ENCODE data around the gene HEXIM2. TPM values are rescaled to one million over a fixed set of nuclear protein-coding genes. Genes with fewer than 3 reads are reported as not detected.

Gene HEXIM2
- total and polyA plus RNA-seq, 3 experiments from 2014 or later: 4.0 to 9.3 (median 7.7) TPM

- H3K4me3 Mint-ChIP-seq: no peak overlapping the region
- no peak overlapping the region for H3K4me3 ChIP-seq (ENCODE audit: low read length)
- H3K9me3 Mint-ChIP-seq: no peaks in the 10 kb centered on the region
- H3K27me3 ChIP-seq (ENCODE audit: insufficient read depth, low read length, poor library complexity, severe bottlenecking): no peaks in the 10 kb centered on the region
- ChIA-PET POLR2A (interaction anchor here (0.6 kb wide), 1 partner anchor 17 kb away, joined by 3 read pairs; the partner anchor contains the start of gene HEXIM1), CTCF (interaction anchor here (1.3 to 9.3 kb wide), 3 partner anchors 16 to 33 kb away, joined by 4 to 96 read pairs (median 6); partner anchors contain the start of genes ACBD4 and HEXIM1)
- H3K27me3 Mint-ChIP-seq: peaks cover 0 to 2% of the 10 kb centered on the region in 2 donors
- H3K36me3 Mint-ChIP-seq: peaks cover 0 to 10% (median 0%) of the 10 kb centered on the region in 3 donors
- no peaks in the 10 kb centered on the region for H3K9me3 ChIP-seq (ENCODE audit: low read length)
- no peaks in the 10 kb centered on the region for H3K36me3 ChIP-seq (ENCODE audit: insufficient read depth, low read length)
- DNase-seq: no peak
- H3K27ac ChIP-seq (ENCODE audit: low read depth, low read length): no peak overlapping the region
- H3K4me1 Mint-ChIP-seq: peaks cover 12 to 22% (median 20%) of the 10 kb centered on the region in 3 donors
- H3K27ac Mint-ChIP-seq: no peak overlapping the region
- peaks cover 11% of the 10 kb centered on the region for H3K4me1 ChIP-seq (ENCODE audit: insufficient read depth, low read length)
Observed at GRCh38 chr17:45164734-45165269, 3.1 kb downstream of the HEXIM2 start.

- Histone ChIP-seq H3K27ac (ENCODE audit: low read depth, low read length) (no peak overlapping the region), H3K36me3 (ENCODE audit: insufficient read depth, low read length) (no peaks in the 10 kb centered on the region), H3K4me1 (ENCODE audit: insufficient read depth, low read length) (peaks cover 23% of the 10 kb centered on the region), H3K27me3 (ENCODE audit: insufficient read depth, low read length, poor library complexity, severe bottlenecking) (no peaks in the 10 kb centered on the region), H3K9me3 (ENCODE audit: low read length) (no peaks in the 10 kb centered on the region), H3K4me3 (ENCODE audit: low read length) (no peak overlapping the region)
- DNase-seq: no peak
- Mint-ChIP-seq H3K36me3 (no peaks in the 10 kb centered on the region), H3K9me3 (no peaks in the 10 kb centered on the region), H3K27me3 (no peaks in the 10 kb centered on the region), H3K27ac (no peak overlapping the region), H3K4me1 (peaks cover 9 to 27% (median 13%) of the 10 kb centered on the region in 3 donors), H3K4me3 (no peak overlapping the region)
- ChIA-PET POLR2A (no interaction called here), CTCF (interaction anchor here (2.9 to 5.1 kb wide), 2 partner anchors 17 to 33 kb away, joined by 9 to 41 read pairs; partner anchors contain the start of gene ACBD4)
Observed at GRCh38 chr17:45168991-45169752, 7.5 kb downstream of the HEXIM2 start.

GRCh38 chr17:45170280-45170930 lies 8.7 kb downstream of the HEXIM2 start:
- Histone ChIP-seq H3K27me3 (ENCODE audit: insufficient read depth, low read length, poor library complexity, severe bottlenecking) (no peaks in the 10 kb centered on the region), H3K9me3 (ENCODE audit: low read length) (no peaks in the 10 kb centered on the region), H3K27ac (ENCODE audit: low read depth, low read length) (no peak overlapping the region), H3K36me3 (ENCODE audit: insufficient read depth, low read length) (no peaks in the 10 kb centered on the region), H3K4me3 (ENCODE audit: low read length) (no peak overlapping the region), H3K4me1 (ENCODE audit: insufficient read depth, low read length) (peaks cover 23% of the 10 kb centered on the region)
- H3K27ac Mint-ChIP-seq: peak overlapping the region in 2 of 8 donors; percentile 50 to 64
- no peak for DNase-seq
- ChIA-PET CTCF (interaction anchor here (3.2 to 5.1 kb wide), 2 partner anchors 27 to 35 kb away, joined by 17 to 41 read pairs; partner anchors contain the start of gene ACBD4), POLR2A (no interaction called here)
- H3K36me3 Mint-ChIP-seq: no peaks in the 10 kb centered on the region
- H3K4me1 Mint-ChIP-seq: peaks cover 9 to 23% (median 9%) of the 10 kb centered on the region in 3 donors
- H3K9me3 Mint-ChIP-seq: no peaks in the 10 kb centered on the region
- H3K27me3 Mint-ChIP-seq: no peaks in the 10 kb centered on the region
- peak overlapping the region in 1 of 7 donors; percentile 11 for H3K4me3 Mint-ChIP-seq

GRCh38 chr17:45170931-45171337 lies 9.3 kb downstream of the HEXIM2 start:
- DNase-seq: no peak
- Histone ChIP-seq H3K36me3 (ENCODE audit: insufficient read depth, low read length) (no peaks in the 10 kb centered on the region), H3K4me1 (ENCODE audit: insufficient read depth, low read length) (peaks cover 23% of the 10 kb centered on the region), H3K4me3 (ENCODE audit: low read length) (no peak overlapping the region), H3K9me3 (ENCODE audit: low read length) (no peaks in the 10 kb centered on the region), H3K27me3 (ENCODE audit: insufficient read depth, low read length, poor library complexity, severe bottlenecking) (no peaks in the 10 kb centered on the region), H3K27ac (ENCODE audit: low read depth, low read length) (no peak overlapping the region)
- ChIA-PET CTCF (interaction anchor here (1.5 to 5.1 kb wide), 3 partner anchors 10 to 35 kb away, joined by 3 to 41 read pairs (median 17); partner anchors contain the start of gene ACBD4), POLR2A (no interaction called here)
- Mint-ChIP-seq H3K4me1 (peaks cover 7 to 21% (median 9%) of the 10 kb centered on the region in 3 donors), H3K36me3 (no peaks in the 10 kb centered on the region), H3K27me3 (no peaks in the 10 kb centered on the region), H3K9me3 (no peaks in the 10 kb centered on the region), H3K4me3 (peak overlapping the region in 2 of 7 donors; percentile 8 to 51), H3K27ac (peak overlapping the region in 4 of 8 donors; percentile 23 to 64 (median 56))

GRCh38 chr17:45171338-45172231 lies 9.9 kb downstream of the HEXIM2 start:
- CTCF ChIA-PET: interaction anchor here (1.3 to 5.1 kb wide), 5 partner anchors 11 to 36 kb away, joined by 3 to 41 read pairs (median 14); partner anchors contain the start of genes ACBD4 and HEXIM1
- no peaks in the 10 kb centered on the region for H3K9me3 Mint-ChIP-seq
- peaks cover 7 to 21% (median 9%) of the 10 kb centered on the region in 3 donors for H3K4me1 Mint-ChIP-seq
- no peak overlapping the region for H3K27ac ChIP-seq (ENCODE audit: low read depth, low read length)
- H3K36me3 Mint-ChIP-seq: no peaks in the 10 kb centered on the region
- no peaks in the 10 kb centered on the region for H3K27me3 Mint-ChIP-seq
- peak overlapping the region in 4 of 8 donors; percentile 23 to 91 (median 42) for H3K27ac Mint-ChIP-seq
- peaks cover 23% of the 10 kb centered on the region for H3K4me1 ChIP-seq (ENCODE audit: insufficient read depth, low read length)
- no peak overlapping the region for H3K4me3 ChIP-seq (ENCODE audit: low read length)
- no peaks in the 10 kb centered on the region for H3K27me3 ChIP-seq (ENCODE audit: insufficient read depth, low read length, poor library complexity, severe bottlenecking)
- peak overlapping the region in 2 of 7 donors; percentile 18 to 19 for H3K4me3 Mint-ChIP-seq
- no peaks in the 10 kb centered on the region for H3K36me3 ChIP-seq (ENCODE audit: insufficient read depth, low read length)
- DNase-seq: no peak
- no peaks in the 10 kb centered on the region for H3K9me3 ChIP-seq (ENCODE audit: low read length)
- POLR2A ChIA-PET: interaction anchor here (0.7 to 1.9 kb wide), 2 partner anchors 10 to 23 kb away, joined by 3 to 14 read pairs; partner anchors contain the start of genes HEXIM1 and HEXIM2

GRCh38 chr17:45172232-45172540 lies 10.5 kb downstream of the HEXIM2 start:
- H3K4me1 Mint-ChIP-seq: peaks cover 7 to 21% (median 9%) of the 10 kb centered on the region in 3 donors
- no peaks in the 10 kb centered on the region for H3K9me3 ChIP-seq (ENCODE audit: low read length)
- peak overlapping the region in 3 of 7 donors; percentile 18 to 81 (median 44) for H3K4me3 Mint-ChIP-seq
- POLR2A ChIA-PET: interaction anchor here (0.7 to 2.1 kb wide), 4 partner anchors 11 to 24 kb away, joined by 3 to 18 read pairs (median 8); partner anchors contain the start of genes HEXIM1 and HEXIM2
- no peaks in the 10 kb centered on the region for H3K36me3 ChIP-seq (ENCODE audit: insufficient read depth, low read length)
- no peak for DNase-seq
- peak overlapping the region; percentile 62 for H3K4me3 ChIP-seq (ENCODE audit: low read length)
- CTCF ChIA-PET: interaction anchor here (1.1 to 5.1 kb wide), 7 partner anchors 11 to 150 kb away, joined by 3 to 41 read pairs (median 4); partner anchors contain the start of genes ACBD4 and HEXIM1
- peaks cover 23% of the 10 kb centered on the region for H3K4me1 ChIP-seq (ENCODE audit: insufficient read depth, low read length)
- H3K9me3 Mint-ChIP-seq: no peaks in the 10 kb centered on the region
- H3K27me3 Mint-ChIP-seq: no peaks in the 10 kb centered on the region
- H3K27ac Mint-ChIP-seq: peak overlapping the region in 2 of 8 donors; percentile 91 to 96
- no peak overlapping the region for H3K27ac ChIP-seq (ENCODE audit: low read depth, low read length)
- H3K27me3 ChIP-seq (ENCODE audit: insufficient read depth, low read length, poor library complexity, severe bottlenecking): no peaks in the 10 kb centered on the region
- H3K36me3 Mint-ChIP-seq: no peaks in the 10 kb centered on the region
